ENCODE data around the gene C4BPA. TPM values are rescaled to one million over a fixed set of nuclear protein-coding genes. Genes with fewer than 3 reads are reported as not detected.
A peak's percentile ranks its signal among the peaks of the same experiment; 100 is the strongest.

The C4BPA gene
- total and polyA plus RNA-seq, 9 of the 15 experiments (the other 6 are each of a cell fraction or from before 2014, with no cell fraction given): 0.04 to 0.22 (median 0.11) TPM; not detected in 3

DNA sequence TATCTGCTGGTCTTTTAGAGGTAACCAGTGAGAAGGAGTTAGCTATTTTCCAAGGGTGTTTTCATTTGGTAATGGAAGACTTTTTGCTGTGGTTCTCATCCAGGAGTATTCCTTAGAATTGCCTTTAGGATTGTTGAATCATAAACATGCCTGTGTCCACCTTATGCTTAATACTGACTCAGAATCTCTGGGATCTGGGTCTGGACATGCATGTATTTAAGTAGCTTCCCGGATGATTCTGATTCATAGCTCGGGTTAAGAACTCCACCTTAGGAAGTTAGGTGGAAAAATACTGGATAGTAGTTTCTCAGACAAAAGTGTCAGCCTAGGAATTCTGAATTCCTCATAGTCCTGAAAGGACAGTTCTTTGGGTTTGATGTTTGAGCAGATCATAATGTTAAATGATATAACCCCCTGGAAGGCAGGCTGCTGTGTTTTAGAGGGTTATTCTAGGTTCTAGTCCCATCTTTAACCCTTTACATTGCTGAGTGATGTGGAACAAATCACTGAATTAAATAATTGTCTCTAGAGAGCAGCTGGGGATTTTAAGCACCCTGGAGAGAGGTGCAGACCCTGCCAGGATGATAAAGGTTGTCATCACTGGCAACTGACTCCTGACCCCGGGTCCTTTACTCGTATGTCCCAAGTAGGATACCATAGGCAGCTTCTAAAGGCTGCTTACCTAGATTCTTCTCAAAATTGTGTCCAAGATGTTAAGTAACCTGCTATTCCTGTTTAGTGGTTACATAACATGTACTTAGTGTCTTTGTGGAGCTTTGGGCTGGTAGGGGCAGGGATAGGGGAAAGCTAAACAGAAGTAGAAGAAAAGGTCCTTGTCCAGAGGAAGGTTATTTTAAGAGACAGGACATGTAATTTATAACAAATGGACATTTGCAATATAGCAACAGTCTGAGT, 29.9 kb upstream of the C4BPA start (continued):
- TF ChIP-seq, protein P1, sequence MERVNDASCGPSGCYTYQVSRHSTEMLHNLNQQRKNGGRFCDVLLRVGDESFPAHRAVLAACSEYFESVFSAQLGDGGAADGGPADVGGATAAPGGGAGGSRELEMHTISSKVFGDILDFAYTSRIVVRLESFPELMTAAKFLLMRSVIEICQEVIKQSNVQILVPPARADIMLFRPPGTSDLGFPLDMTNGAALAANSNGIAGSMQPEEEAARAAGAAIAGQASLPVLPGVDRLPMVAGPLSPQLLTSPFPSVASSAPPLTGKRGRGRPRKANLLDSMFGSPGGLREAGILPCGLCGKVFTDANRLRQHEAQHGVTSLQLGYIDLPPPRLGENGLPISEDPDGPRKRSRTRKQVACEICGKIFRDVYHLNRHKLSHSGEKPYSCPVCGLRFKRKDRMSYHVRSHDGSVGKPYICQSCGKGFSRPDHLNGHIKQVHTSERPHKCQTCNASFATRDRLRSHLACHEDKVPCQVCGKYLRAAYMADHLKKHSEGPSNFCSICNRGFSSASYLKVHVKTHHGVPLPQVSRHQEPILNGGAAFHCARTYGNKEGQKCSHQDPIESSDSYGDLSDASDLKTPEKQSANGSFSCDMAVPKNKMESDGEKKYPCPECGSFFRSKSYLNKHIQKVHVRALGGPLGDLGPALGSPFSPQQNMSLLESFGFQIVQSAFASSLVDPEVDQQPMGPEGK (CRISPR knock-in tag; IDR thresholded peaks at IDR 0.05; ENCODE audit: borderline replicate concordance): no peak

DNA sequence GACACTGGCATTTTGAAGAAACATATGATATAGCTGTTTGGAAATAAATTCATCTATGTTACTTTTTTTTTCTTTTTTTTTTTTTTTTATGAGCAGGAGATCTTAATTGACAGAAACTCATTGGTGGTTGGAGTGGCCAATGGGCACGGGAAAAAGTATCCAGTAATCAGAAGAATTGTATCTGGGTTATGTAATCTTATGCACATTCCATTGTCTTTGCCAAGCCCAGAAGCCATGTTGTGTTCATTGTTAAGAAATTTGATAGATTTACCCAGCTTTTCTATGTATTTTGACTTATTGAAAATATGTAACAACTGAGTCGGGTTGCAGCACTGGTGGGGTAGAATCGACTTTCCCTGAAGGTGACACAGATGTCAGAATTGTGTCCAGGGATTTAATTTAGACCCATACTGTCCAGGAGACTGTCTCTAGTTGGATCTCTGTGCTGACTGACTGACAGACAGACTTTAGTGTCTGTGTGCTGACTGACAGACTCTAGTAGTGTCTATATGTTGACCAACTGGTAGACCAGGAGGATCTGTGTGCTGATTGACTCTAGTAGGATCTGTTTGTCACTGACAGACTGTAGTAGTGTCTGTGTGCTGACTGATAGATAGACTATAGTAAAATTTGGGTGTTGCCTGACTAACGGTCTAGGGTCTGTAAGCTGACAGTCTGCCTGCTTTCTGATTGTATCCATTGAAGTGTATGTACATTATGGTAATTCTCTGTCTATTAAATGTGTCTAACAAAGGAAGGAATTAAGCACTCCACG, 27.7 kb upstream of the C4BPA start:
- H2AFZ ChIP-seq (ENCODE audit: low read depth, low read length): no peak overlapping the region
- H3K9me3 ChIP-seq (replicated peaks; ENCODE audit: control insufficient read depth, insufficient read depth, low read depth, low read length): no peaks in the 10 kb centered on the region
- in situ Hi-C loops (cut with MboI) (loop anchor here (10.0 kb wide), 1 partner anchor 142 kb away; no protein-coding TSS in a partner anchor), intact Hi-C loops (cut with micrococcal nuclease) (loop anchor here (2.0 to 10.0 kb wide), 5 partner anchors 56 to 602 kb away; partner anchors contain the start of gene IKBKE)
- ChIA-PET CTCF (ENCODE audit: low intra/inter-chr PET ratio) (interaction anchor here (0.6 to 3.0 kb wide), 3 partner anchors 20 to 141 kb away, joined by 3 to 34 read pairs (median 17); partner anchors contain the start of gene YOD1), POLR2A (interaction anchor here (1.1 to 1.2 kb wide), 2 partner anchors 10 to 23 kb away, joined by 3 to 4 read pairs; partner anchors contain the start of gene PFKFB2)
- FAIRE-seq (peak; percentile 58), DNase-seq (ENCODE audit: extremely low read depth in 1 of 4, low spot score in 3 of 4) (peak; percentile 33 to 47 (median 44)), ATAC-seq (peak; percentile 55)
- 46% methylated on average over 5 of the region's 5 CpGs for WGBS (ENCODE audit: insufficient coverage, low coverage, missing lambda C conversion rate)
- H3K27ac ChIP-seq (ENCODE audit: extremely low read depth, low read depth, low read length): no peak overlapping the region
- H3K4me2 ChIP-seq (ENCODE audit: insufficient read depth, low read length): no peak overlapping the region
- TF ChIP-seq, protein P2, sequence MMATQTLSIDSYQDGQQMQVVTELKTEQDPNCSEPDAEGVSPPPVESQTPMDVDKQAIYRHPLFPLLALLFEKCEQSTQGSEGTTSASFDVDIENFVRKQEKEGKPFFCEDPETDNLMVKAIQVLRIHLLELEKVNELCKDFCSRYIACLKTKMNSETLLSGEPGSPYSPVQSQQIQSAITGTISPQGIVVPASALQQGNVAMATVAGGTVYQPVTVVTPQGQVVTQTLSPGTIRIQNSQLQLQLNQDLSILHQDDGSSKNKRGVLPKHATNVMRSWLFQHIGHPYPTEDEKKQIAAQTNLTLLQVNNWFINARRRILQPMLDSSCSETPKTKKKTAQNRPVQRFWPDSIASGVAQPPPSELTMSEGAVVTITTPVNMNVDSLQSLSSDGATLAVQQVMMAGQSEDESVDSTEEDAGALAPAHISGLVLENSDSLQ (IDR thresholded peaks at IDR 0.05): peak; percentile 41; the same call in 1 of the 2 replicates
- TF ChIP-seq EHMT2 (IDR thresholded peaks at IDR 0.05): peak; percentile 66
- 0 out of 3 replicates have a peak, but pooled peaks of 1 of the 2 experiments have one; percentile 23 for TF ChIP-seq CBX3 (IDR thresholded peaks at IDR 0.05; ENCODE audit: borderline replicate concordance in 1 of 2, low read length in 2 of 2)
- TF ChIP-seq MCM3 (IDR thresholded peaks at IDR 0.05): no peak
- H3K79me2 ChIP-seq (ENCODE audit: control insufficient read depth, insufficient read depth, low read length): no peaks in the 10 kb centered on the region
- no peaks in the 10 kb centered on the region for H3K27me3 ChIP-seq (ENCODE audit: control insufficient read depth in 2 of 2, insufficient read depth in 2 of 2, low read length in 2 of 2)
- no TSS peak for BruUV-seq (replicated peaks)
- no peaks in the 10 kb centered on the region for H3K9me1 ChIP-seq (ENCODE audit: control insufficient read depth, insufficient read depth, low read length)
- H3K9ac ChIP-seq (ENCODE audit: insufficient read depth in 1 of 2, low read depth in 2 of 2, low read length in 2 of 2): no peak overlapping the region
- H3K4me3 ChIP-seq: no peak overlapping the region
- H4K20me1 ChIP-seq (replicated peaks; ENCODE audit: control insufficient read depth, insufficient read depth, low read length): no peaks in the 10 kb centered on the region
- peaks cover 0 to 10% of the 10 kb centered on the region in 2 experiments; a peak in 2 of 5 replicates for H3K4me1 ChIP-seq (replicated peaks in 1 of 2; ENCODE audit: control insufficient read depth in 2 of 2, insufficient read depth in 2 of 2, low read length in 2 of 2)
- H3K36me3 ChIP-seq (ENCODE audit: control insufficient read depth, insufficient read depth, low read length): peaks cover 17% of the 10 kb centered on the region; the same call in 2 of the 3 replicates

All from K562 (cell line).